ENCODE data around the gene BAG5. TPM values are rescaled to one million over a fixed set of nuclear protein-coding genes. Genes with fewer than 3 reads are reported as not detected.

Gene BAG5
- total RNA-seq, 1 experiment from 2014 or later = 28.9 TPM

DNA sequence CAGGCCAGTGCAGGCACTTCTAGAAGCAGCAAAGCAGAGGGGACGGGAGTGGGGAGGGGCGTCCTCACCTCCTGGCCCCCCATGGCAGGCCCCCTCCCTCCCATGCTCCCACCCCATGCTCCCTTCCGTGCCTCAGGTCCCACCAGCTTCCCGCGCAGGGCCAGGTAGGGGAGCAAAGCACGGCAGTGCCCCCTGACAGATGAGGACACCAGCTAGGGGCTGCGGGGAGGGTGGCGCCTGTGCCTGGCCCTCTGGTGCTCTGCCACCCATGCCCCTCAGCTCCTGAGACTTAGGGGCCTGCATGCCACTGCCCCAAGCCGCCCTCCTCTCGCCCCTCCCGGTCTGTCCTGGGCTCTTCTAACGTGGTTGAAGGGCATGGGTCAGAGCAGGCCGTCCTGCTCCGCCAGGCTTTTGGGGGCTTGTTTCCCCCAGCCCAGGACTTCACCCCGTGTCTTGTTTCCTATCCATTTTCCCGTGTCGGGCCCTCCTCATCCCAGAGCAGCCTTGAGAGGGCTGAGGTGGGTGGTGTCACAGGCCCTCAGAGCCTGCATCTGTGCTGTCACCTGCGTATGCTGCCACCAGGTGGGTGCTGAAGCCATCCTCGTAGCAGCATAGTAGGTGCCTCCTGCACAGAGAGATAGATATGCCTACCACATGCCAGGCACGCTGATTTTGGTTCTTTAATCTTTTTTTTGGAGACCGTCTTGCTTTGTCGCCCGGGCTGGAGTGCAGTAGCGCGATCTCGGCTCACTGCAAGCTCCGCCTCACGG is 23.2 kb downstream of the BAG5 start:
- no TSS peak for BruUV-seq (replicated peaks)
- ChIA-PET POLR2A (interaction anchor here (0.7 kb wide), 1 partner anchor 1476 kb away, joined by 4 read pairs; no protein-coding TSS in a partner anchor), CTCF (interaction anchor here (0.8 to 1.6 kb wide), 3 partner anchors 11 to 21 kb away, joined by 3 to 9 read pairs (median 3); partner anchors contain the start of gene TRMT61A)
- peaks cover 16% of the 10 kb centered on the region for H3K36me3 Mint-ChIP-seq (ENCODE audit: insufficient read depth, unreplicated experiment)
- no peaks in the 10 kb centered on the region for H3K9me3 Mint-ChIP-seq (ENCODE audit: unreplicated experiment)
- Histone ChIP-seq H3K36me3 (ENCODE audit: control insufficient read depth, insufficient read depth, low read length) (no peaks in the 10 kb centered on the region; the same call in 1 of the 2 replicates), H3K4me3 (ENCODE audit: low read depth, low read length) (no peak overlapping the region), H3K27me3 (replicated peaks; ENCODE audit: control insufficient read depth, insufficient read depth, low read length) (no peaks in the 10 kb centered on the region), H3K4me1 (peaks cover 6% of the 10 kb centered on the region), H3K9me3 (no peaks in the 10 kb centered on the region)
- H3K27me3 Mint-ChIP-seq (ENCODE audit: insufficient read depth, unreplicated experiment) = no peaks in the 10 kb centered on the region
- intact Hi-C loops (cut with micrococcal nuclease; ENCODE audit: unreplicated experiment) = no loop called here
- H3K27ac Mint-ChIP-seq (ENCODE audit: unreplicated experiment) = peak overlapping the region; percentile 42
- peak in 1 of 2 experiments; percentile 3 for TF ChIP-seq CTCF (IDR thresholded peaks at IDR 0.05; ENCODE audit: insufficient read depth in 1 of 2, low read depth in 1 of 2, low read length in 1 of 2, severe bottlenecking in 1 of 2, unreplicated experiment in 1 of 2)
- no peak for DNase-seq
- H3K4me3 Mint-ChIP-seq (ENCODE audit: unreplicated experiment) = no peak overlapping the region
- no peaks in the 10 kb centered on the region for H3K4me1 Mint-ChIP-seq (ENCODE audit: low read depth, unreplicated experiment)

DNA sequence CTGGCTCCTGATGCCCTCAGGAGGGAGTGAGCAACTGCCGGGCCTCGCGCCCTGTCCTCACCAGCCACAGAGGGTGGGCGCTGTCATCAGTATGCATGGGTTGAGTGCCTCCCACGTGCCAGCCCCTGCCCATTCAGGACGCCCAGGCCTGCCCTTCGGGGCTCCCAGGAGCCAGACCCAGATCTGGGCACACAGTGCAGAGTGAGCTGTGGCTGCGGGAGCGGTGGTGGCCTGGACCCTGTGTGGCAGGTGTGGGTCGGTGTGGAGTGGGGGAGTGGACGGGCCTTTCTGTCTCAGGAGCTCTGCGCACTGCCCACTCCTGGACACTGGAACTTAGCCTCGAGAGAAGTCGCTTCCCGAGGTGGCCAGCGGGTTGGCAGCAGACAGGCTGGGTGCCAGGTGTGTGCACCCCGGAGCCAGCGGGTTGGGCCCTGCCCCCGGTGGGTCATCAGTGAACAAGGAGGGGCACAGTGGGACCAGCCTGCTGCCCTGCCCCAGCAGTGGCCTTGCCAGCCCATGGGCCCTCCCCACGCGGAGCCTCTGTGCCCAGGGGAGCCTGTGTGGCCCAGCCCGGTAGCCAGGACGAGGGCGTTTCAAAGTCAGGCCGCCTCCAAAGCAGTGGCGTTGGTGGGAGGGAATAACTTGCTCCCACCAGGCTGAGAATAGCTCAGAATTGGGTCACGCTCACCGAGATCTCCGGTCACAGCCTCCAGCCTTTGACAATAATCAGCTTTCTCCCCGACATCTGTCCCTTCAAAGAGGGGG is 24.0 kb downstream of the BAG5 start:
- Histone ChIP-seq H3K36me3 (ENCODE audit: control insufficient read depth, insufficient read depth, low read length) (no peaks in the 10 kb centered on the region; the same call in 1 of the 2 replicates), H3K4me1 (peaks cover 6% of the 10 kb centered on the region), H3K27me3 (replicated peaks; ENCODE audit: control insufficient read depth, insufficient read depth, low read length) (no peaks in the 10 kb centered on the region), H3K9me3 (no peaks in the 10 kb centered on the region), H3K4me3 (ENCODE audit: low read depth, low read length) (no peak overlapping the region)
- H3K4me3 Mint-ChIP-seq (ENCODE audit: unreplicated experiment) = no peak overlapping the region
- TF ChIP-seq CTCF (IDR thresholded peaks at IDR 0.05; ENCODE audit: insufficient read depth in 1 of 2, low read depth in 1 of 2, low read length in 1 of 2, severe bottlenecking in 1 of 2, unreplicated experiment in 1 of 2) = no peak
- no peak overlapping the region for H3K27ac Mint-ChIP-seq (ENCODE audit: unreplicated experiment)
- intact Hi-C loops (cut with micrococcal nuclease; ENCODE audit: unreplicated experiment) = no loop called here
- POLR2A ChIA-PET = interaction anchor here (0.7 kb wide), 1 partner anchor 1475 kb away, joined by 4 read pairs; no protein-coding TSS in a partner anchor
- BruUV-seq (replicated peaks) = no TSS peak
- peaks cover 16% of the 10 kb centered on the region for H3K36me3 Mint-ChIP-seq (ENCODE audit: insufficient read depth, unreplicated experiment)
- CTCF ChIA-PET = interaction anchor here (0.8 to 1.4 kb wide), 2 partner anchors 10 to 20 kb away, joined by 3 read pairs; partner anchors contain the start of gene TRMT61A
- no peaks in the 10 kb centered on the region for H3K4me1 Mint-ChIP-seq (ENCODE audit: low read depth, unreplicated experiment)
- H3K27me3 Mint-ChIP-seq (ENCODE audit: insufficient read depth, unreplicated experiment) = no peaks in the 10 kb centered on the region
- H3K9me3 Mint-ChIP-seq (ENCODE audit: unreplicated experiment) = no peaks in the 10 kb centered on the region
- DNase-seq = no peak

All from Caco-2 (cell line).